ACHN (cell line): ENCODE data around the gene UNC45A.
"Not testable (repeated sequence)": the region's sequence is repeated elsewhere in the genome, so short reads cannot be mapped to it uniquely, and the experiment has no call there.

Experiments
- DNase-seq: peaks from one replicate; pipeline ENCODE4 v3.0.0-alpha.2; 2015
- in situ Hi-C: cut with HindIII; loops from 2 replicates; pipeline ENCODE4 v1.10.0; 2017; ENCODE audit warnings: low sequenced_read_pairs, low pct_ligation_motif_present, low pct_unique_long_range_greater_than_20kb

UNC45A gene, protein sequence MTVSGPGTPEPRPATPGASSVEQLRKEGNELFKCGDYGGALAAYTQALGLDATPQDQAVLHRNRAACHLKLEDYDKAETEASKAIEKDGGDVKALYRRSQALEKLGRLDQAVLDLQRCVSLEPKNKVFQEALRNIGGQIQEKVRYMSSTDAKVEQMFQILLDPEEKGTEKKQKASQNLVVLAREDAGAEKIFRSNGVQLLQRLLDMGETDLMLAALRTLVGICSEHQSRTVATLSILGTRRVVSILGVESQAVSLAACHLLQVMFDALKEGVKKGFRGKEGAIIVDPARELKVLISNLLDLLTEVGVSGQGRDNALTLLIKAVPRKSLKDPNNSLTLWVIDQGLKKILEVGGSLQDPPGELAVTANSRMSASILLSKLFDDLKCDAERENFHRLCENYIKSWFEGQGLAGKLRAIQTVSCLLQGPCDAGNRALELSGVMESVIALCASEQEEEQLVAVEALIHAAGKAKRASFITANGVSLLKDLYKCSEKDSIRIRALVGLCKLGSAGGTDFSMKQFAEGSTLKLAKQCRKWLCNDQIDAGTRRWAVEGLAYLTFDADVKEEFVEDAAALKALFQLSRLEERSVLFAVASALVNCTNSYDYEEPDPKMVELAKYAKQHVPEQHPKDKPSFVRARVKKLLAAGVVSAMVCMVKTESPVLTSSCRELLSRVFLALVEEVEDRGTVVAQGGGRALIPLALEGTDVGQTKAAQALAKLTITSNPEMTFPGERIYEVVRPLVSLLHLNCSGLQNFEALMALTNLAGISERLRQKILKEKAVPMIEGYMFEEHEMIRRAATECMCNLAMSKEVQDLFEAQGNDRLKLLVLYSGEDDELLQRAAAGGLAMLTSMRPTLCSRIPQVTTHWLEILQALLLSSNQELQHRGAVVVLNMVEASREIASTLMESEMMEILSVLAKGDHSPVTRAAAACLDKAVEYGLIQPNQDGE

DNA sequence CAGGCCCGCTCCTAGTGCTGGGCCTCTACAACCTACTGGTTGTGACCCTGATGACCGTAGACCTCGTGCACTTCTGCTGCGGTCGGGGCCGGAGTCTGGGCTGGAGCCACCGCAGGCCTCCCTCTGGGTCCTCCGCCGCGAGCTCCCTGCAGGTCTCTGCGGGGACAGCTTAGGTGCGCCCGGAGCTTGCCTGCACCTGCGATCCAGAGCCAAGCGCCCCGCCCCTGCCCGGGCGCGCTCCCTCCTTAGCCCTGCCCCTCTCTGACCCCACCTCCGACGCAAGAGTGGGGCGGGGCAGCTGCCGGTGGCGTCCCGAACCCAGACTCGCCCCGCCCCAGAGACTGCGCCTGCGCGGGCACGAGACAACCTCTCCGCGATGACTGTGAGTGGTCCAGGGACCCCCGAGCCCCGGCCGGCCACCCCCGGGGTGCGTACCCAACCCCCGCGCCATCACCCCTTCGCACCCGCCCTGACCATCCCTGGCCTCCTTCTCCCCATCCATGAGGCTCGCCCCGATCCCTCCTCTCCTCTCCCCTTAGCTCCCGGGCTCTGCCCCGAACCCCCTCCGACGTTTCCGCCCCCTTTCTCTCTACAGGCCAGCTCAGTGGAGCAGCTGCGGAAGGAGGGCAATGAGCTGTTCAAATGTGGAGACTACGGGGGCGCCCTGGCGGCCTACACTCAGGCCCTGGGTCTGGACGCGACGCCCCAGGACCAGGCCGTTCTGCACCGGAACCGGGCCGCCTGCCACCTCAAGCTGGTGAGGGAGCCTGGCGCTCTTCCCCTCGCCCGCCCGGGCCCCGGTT is at the start of gene UNC45A:
Gene UNC45A, plus strand, starts transcription at position 337 of the 803 bp plus-strand sequence. Its CDS starts 40 bp downstream, at position 377.
- in situ Hi-C loops: no loop called here
- peak; percentile 85 for DNase-seq

DNA sequence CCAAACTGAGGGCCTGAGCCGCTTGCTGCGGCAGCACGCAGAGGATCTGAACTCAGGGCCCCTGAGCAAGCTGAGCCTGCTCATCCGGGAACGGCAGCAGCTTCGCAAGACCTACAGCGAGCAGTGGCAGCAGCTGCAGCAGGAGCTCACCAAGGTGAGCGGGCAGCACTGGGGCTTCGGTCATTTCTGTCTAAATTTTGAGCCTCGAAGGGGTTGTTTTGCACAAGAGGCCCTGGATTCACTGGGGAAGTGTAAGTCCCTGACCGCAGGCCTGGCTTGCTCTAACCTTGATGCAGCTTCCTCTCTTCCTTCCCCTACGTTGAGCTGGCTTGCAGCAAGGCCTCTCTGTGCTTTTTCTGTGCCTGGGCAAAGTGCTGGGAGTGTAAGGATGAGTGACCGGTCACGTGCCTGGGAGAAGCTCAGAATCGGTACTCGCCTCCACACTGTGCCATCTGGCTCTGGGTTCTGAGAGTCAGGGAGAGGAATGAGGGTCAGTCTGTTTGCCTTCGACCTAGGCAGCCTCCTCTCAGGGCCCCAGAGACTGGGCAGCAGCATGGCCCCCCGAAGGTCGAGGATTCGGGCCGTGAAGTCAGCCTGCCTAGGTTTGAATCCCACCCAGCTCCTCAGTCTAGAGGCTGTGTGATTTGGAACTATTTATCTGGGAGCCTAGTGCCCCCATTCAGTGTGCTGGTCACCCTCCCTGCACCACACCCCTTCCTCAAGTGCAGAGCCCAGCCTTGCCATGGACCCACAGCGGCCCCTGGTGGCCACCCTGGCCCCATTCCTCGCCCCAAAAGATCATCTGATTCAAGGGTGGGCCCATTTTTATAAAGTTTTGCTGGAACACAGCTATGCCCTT is 49.4 kb upstream of the UNC45A start:
- peak; percentile 43 for DNase-seq
- in situ Hi-C loops: no loop called here

DNA sequence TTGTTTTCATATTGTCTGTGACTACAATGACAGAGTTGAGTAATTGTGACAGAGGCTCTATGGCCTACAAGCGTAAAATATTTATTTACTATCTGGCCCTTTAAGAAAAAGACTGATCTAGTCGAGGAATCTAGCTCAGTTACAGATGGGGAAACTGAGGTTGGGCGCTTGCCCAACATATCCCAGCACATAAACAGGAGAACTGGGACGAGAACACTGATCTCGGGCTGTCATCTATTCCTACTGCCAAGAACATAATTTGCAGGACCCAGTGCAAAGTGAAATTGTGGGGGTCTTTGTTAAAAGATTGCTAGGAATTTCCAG is 48.8 kb upstream of the UNC45A start:
- in situ Hi-C loops: no loop called here
- DNase-seq: no peak

DNA sequence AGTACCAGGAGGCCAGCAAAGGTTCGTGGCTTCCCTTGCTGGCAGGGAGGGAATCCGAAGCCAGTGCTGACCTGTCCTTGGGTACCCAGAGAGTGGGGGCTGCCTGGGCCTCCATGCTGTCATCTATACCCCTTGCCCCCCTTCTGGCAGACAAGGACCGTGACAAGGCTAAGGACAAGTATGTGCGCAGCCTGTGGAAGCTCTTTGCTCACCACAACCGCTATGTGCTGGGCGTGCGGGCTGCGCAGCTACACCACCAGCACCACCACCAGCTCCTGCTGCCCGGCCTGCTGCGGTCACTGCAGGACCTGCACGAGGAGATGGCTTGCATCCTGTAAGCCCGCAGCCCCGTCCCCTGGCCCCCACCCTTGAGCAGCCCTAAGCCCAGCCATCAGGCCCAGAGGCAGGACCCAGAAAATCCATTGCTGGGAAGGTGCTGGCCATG is 48.0 kb upstream of the UNC45A start:
- no peak for DNase-seq
- in situ Hi-C loops: no loop called here

DNA sequence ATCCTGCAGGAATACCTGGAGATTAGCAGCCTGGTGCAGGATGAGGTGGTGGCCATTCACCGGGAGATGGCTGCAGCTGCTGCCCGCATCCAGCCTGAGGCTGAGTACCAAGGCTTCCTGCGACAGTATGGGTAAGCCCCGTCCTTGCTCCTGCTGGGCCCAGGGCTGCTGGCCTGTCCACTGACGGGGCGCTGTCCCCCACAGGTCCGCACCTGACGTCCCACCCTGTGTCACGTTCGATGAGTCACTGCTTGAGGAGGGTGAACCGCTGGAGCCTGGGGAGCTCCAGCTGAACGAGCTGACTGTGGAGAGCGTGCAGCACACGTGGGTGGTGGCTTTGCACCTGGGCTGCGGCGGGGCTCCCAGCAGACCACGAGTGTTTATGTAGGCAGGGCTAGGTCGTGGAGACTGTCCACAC is 45.8 kb upstream of the UNC45A start:
- in situ Hi-C loops: no loop called here
- no peak for DNase-seq

DNA sequence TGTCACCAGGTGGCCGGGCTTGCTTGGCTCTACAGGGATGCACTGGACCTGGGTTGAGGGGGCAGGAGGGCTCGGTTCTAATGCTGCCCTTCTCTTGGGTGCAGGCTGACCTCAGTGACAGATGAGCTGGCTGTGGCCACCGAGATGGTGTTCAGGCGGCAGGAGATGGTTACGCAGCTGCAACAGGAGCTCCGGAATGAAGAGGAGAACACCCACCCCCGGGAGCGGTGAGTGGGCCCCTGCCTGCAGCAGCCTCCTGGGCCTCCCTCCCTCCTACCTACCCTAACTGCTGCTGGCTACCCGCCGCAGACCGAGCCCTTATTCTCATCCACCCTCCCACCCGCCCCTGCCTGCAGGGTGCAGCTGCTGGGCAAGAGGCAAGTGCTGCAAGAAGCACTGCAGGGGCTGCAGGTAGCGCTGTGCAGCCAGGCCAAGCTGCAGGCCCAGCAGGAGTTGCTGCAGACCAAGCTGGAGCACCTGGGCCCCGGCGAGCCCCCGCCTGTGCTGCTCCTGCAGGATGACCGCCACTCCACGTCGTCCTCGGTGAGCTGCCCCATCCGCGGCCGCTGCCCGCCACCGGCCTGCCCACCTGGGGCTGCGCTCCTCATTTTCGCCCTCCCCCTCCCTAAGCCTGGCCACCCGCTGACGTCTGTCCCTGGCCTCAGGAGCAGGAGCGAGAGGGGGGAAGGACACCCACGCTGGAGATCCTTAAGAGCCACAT is 45.2 kb upstream of the UNC45A start:
- in situ Hi-C loops: no loop called here
- no peak for DNase-seq

DNA sequence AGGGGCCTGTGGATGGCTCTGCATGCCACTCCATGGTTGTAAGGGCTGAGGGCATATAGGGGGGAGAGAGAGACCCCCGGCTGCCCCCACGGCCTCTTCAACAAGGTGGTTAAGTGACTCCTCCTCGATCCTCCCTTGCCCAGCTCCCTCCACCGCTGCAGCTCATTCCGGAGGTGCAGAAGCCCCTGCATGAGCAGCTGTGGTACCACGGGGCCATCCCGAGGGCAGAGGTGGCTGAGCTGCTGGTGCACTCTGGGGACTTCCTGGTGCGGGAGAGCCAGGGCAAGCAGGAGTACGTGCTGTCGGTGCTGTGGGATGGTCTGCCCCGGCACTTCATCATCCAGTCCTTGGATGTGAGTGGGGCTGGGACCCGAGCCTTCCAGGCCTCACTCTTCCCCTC is 44.2 kb upstream of the UNC45A start:
- in situ Hi-C loops: no loop called here
- no peak for DNase-seq

DNA sequence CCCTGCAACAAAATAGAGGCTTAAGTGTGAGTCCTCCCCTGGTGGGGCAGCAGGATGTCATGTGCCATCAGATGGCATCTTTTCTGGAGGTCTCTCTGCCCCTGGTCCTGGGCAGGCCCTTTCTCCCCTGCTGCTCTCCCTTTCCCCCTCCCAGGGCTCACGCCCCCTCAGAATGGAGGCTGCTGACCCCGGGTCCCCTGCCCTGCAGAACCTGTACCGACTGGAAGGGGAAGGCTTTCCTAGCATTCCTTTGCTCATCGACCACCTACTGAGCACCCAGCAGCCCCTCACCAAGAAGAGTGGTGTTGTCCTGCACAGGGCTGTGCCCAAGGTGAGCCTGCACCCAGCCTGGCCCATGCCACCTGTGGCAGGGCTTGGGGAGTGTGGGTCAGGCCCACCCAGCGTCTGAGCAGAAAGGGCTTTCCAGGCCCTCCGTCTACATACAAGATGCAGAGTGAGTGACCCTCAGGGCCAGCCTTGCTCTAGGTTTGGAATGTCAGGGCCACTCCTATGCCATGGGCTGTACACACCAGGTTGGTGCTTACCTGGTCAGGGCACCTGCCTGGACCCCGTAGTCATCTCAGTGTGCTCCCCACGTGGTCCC is 43.6 kb upstream of the UNC45A start:
- DNase-seq: no peak
- in situ Hi-C loops: no loop called here

DNA sequence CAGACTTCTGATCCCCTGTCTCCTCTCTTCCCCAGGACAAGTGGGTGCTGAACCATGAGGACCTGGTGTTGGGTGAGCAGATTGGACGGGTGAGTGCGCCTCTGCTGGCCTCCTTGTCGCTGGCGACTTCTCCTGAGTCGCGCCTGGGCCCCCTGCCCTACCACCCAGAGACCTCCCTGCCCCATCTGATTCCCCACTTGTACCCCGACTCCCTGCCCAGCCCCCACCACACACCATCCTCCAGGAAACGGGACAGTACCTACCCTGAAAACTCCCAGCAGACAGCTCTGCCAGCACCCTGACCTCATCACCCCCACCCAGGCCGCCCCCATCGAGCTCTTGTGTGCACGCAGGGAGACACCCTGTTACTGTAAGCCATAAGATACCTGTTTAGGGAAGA is 43.1 kb upstream of the UNC45A start:
- DNase-seq: no peak
- in situ Hi-C loops: no loop called here

DNA sequence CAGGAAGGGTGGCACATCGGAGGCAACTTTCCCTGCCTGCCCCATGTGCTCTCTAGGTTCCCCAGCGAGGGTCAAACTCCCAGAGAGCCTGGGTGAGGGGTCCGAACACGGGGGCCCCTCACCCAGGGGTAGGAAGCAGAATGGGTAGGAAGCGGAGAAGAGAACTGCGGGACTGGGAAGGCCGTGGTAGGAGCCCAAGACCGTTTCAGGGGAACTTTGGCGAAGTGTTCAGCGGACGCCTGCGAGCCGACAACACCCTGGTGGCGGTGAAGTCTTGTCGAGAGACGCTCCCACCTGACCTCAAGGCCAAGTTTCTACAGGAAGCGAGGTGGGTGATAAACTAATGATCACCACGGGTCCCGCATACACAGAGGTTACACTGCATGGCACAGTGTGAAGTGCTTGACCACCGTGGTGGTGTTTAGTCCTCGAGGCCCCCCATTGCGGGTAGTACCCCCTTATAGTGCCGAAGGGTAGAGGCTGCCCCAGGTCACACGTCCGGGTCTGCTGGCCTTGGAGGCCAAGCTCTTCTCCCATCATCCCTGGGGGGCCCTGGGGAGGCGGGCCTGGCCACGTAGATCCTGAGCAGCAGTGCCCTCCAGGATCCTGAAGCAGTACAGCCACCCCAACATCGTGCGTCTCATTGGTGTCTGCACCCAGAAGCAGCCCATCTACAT is 42.4 kb upstream of the UNC45A start:
- in situ Hi-C loops: no loop called here
- no peak for DNase-seq

DNA sequence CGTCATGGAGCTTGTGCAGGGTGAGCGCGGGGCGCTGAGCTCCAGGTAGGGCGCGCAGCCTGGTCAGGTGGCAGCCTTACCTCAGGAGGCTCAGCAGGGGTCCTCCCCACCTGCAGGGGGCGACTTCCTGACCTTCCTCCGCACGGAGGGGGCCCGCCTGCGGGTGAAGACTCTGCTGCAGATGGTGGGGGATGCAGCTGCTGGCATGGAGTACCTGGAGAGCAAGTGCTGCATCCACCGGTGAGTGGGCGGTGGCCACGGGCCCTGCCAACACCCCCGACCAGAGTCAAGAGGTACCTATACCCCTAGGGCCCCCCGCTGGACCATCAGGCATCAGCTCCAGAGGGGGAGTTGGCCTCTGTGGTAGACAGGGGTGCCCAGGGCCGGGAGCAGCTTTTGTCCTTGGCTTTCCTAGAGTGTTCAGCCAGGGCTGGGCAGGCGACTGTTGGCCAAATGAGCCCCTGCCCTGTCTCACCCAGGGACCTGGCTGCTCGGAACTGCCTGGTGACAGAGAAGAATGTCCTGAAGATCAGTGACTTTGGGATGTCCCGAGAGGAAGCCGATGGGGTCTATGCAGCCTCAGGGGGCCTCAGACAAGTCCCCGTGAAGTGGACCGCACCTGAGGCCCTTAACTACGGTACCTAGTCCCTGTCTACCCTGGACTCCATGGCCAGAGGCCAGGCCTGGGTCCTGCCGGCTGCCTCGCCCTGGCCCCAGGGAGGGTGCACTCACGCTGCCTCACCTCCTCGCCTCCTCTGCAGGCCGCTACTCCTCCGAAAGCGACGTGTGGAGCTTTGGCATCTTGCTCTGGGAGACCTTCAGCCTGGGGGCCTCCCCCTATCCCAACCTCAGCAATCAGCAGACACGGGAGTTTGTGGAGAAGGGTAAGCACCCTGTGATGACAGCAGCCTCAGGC is 41.7 kb upstream of the UNC45A start:
- no peak for DNase-seq
- in situ Hi-C loops: no loop called here

DNA sequence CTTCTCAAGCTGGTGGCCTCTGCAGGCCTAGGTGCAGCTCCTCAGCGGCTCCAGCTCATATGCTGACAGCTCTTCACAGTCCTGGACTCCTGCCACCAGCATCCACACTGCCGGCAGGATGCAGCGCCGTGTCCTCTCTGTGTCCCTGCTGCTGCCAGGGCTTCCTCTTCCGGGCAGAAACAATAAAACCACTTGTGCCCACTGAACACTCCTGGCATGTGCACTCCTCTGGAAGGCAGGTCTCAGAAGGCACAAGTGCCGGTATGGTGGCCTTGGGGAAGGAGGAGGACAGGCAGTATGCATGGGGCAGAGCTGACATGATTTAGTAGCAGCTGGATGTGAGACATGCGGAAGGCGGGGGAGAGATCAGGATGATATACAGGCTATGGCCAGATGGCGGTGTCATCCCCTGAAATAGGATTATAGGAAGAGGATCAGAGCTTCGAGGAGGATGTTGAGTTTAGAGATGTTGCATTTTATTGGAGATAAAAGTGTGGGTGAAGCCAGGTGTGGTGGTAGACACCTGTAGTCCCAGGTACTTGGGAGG is 39.4 kb upstream of the UNC45A start:
- no peak for DNase-seq

DNA sequence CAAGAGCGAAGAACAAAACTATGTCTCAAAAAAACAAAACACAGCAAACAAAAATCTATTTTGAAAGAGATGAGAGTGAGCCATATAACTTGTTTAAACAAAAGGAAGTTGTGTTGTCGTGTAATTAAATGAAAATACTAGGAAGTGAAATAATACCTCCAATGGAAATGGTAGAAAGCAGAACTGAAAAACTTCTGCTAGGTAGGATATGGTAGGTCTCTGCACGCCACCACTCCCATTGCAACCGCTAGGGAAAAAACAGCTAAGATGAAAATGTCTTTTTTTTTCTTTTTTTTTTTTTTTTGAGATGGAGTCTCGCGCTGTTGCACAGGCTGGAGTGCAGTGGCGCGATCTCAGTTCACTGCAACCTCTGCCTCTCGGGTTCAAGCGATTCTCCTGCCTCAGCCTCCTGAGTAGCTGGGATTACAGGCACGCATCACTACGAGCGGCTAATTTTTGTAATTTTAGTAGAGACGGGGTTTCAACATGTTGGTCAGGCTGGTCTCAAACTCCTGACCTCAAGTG is 37.9 kb upstream of the UNC45A start:
- in situ Hi-C loops, DNase-seq: not testable (repeated sequence)

More for the DNA sequence above, 39.4 kb upstream of the UNC45A start:
- in situ Hi-C loops: no loop called here

DNA sequence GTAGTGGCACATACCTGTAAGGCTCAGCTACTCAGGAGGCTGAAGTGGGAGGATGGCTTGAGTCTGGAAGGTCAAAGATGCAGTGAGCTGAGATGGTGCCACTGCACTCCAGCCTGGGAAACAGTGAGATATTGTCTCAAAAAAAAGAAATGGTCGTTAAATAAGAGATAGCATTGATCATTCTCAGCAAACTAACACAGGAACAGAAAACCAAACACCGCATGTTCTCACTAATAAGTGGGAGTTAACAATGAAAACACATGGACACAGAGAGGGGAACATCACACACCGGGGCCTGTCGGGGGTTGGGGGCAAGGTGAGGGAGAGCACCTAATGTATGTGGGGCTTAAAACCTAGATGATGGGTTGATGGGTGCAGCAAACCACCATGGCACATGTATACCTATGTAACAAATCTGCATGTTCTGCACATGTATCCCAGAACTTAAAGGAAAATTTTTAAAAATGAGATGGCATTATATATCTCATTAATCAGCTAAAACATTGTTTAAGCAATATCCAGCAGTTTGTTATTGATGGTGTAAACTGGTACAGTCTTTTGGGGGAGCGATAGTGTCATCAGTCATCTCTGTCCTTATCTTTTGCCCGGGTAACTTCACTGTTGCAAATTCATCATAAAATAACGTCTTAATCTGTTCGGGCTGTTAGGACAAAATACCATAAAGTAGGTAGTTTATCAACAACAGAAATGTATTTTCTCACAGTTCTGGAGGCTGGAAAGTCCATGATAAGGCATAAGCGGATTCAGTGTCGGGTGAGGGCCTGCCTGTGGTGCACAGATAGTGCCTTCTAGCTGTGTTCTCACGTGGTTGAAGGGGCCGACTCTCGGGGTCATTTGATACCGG is 33.7 kb upstream of the UNC45A start:
- in situ Hi-C loops: no loop called here

More for the DNA sequence above, 33.7 kb upstream of the UNC45A start:
- DNase-seq: no peak
